ENCODE data around the gene TOLLIP.

The TOLLIP gene

GRCh38 chr11:1310772-1311468, 1.5 kb upstream of the TOLLIP start:
- no peak for DNase-seq

GRCh38 chr11:1310318-1310687, 871 bp upstream of the TOLLIP start:
- no peak for DNase-seq

- no peak for DNase-seq
Measured at GRCh38 chr11:1308743-1309497, 512 bp downstream of the TOLLIP start.

GRCh38 chr11:1307998-1308742, 1.3 kb downstream of the TOLLIP start:
- no peak for DNase-seq

GRCh38 chr11:1307163-1307870, 2.1 kb downstream of the TOLLIP start:
- DNase-seq = no peak

- DNase-seq = no peak
Measured at GRCh38 chr11:1306186-1307162, 3.0 kb downstream of the TOLLIP start.

GRCh38 chr11:1305501-1306056, 3.9 kb downstream of the TOLLIP start:
- DNase-seq = peak; percentile 6

GRCh38 chr11:1305063-1305495, 4.4 kb downstream of the TOLLIP start:
- DNase-seq = no peak

GRCh38 chr11:1304380-1304779, 5.1 kb downstream of the TOLLIP start:
- peak; percentile 79 for DNase-seq

- DNase-seq = no peak
Measured at GRCh38 chr11:1303973-1304372, 5.5 kb downstream of the TOLLIP start.

GRCh38 chr11:1303126-1303821, 6.2 kb downstream of the TOLLIP start:
- peak; percentile 5 for DNase-seq

- no peak for DNase-seq
Measured at GRCh38 chr11:1302461-1303125, 6.8 kb downstream of the TOLLIP start.

- no peak for DNase-seq
Measured at GRCh38 chr11:1302041-1302460, 7.4 kb downstream of the TOLLIP start.

- no peak for DNase-seq
Measured at GRCh38 chr11:1301220-1302000, 8.0 kb downstream of the TOLLIP start.

GRCh38 chr11:1300569-1301187, 8.8 kb downstream of the TOLLIP start:
- DNase-seq = no peak

- no peak for DNase-seq
Measured at GRCh38 chr11:1300121-1300520, 9.3 kb downstream of the TOLLIP start.

- DNase-seq = no peak
Measured at GRCh38 chr11:1299621-1300020, 9.8 kb downstream of the TOLLIP start.

- peak; percentile 47 for DNase-seq
Measured at GRCh38 chr11:1298695-1299492, 10.5 kb downstream of the TOLLIP start.

All from kidney glomerular epithelial cell (primary cell).